ENCODE results near the gene SND1.
A peak's percentile ranks its signal among the peaks of the same experiment; 100 is the strongest.

The SND1 gene

DNA sequence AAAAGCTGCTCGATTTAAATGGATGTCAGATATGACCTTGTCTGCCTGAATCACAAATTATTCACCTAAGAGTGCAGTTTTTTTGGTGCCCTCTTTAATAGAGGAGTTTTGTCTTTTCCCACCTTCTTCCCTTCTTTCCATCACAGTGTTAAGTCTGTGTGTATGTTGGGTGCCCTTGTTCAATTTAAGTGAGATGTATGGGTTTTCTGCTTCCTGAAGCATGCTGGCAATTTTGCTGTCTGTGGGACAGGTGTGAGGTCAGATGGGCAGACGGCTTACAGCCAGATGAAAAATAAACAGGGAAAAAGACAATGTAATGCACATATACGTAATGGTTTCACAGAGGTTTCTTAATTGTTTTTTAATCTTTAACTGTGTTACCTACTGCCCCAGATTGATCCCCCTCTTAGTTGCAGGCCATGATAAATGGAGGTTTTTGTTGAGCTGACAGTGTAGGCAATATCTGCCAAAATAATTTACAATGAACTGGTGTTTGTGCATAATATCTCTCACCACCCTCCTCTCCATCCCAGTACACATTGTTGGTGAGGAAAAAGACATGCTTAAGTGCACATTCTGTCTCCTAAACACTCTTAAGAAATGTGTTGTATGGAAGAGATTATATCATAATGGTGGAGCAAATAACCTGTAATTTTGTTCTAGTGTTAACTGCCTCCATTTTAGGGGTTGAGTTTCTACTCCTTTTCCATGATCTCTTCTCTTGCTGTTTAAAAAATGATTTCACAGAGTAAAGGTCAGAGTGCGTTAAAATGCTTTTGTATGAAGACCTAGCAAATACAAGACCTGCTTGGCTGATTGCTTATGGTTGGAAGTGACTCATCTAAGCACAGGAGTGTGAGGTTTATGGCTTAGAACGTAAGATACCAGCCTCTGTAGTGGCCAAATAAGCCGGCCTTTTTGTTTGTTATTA, 255.4 kb downstream of the SND1 start:
- DNase-seq (ENCODE audit: low spot score), result no peak

DNA sequence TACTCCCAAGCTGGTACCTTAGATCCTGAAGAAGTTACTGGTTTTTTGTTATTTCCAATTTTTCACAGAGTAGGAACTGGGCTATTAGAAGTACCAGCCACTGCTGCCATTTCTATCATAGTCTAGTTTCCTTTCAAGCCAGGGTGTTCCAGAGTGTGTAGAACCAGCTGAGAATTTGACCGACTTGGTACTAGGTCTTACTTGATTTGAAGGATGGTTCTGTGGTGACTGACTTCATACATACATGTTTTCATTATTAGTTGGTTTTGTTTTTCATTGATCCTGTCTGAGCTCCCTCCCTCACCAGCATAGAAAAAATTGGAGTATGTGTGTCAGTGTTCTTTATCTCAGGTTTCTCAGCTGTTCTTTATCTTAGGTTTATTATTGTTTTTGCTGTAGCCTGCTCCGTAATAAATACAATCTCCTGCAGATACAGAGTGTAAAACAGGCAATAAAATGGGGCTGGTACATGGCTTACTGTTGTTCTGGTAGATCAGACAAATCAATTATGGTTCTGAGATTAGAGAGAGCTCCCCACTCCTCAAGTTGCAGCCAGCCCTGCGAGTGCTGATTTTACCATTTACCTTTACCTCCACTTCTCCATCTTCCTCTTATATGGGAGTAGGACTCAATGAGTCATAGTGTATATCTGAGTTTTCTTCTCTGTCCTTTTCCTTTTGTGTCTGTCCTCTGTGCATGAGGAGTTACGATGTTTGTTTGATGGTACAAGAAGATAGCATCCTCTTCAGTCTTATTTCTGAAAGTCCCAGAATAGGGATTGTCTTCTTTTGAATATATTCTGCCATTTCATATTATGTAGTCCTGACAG, 256.6 kb downstream of the SND1 start:
- no peak for DNase-seq (ENCODE audit: low spot score)

DNA sequence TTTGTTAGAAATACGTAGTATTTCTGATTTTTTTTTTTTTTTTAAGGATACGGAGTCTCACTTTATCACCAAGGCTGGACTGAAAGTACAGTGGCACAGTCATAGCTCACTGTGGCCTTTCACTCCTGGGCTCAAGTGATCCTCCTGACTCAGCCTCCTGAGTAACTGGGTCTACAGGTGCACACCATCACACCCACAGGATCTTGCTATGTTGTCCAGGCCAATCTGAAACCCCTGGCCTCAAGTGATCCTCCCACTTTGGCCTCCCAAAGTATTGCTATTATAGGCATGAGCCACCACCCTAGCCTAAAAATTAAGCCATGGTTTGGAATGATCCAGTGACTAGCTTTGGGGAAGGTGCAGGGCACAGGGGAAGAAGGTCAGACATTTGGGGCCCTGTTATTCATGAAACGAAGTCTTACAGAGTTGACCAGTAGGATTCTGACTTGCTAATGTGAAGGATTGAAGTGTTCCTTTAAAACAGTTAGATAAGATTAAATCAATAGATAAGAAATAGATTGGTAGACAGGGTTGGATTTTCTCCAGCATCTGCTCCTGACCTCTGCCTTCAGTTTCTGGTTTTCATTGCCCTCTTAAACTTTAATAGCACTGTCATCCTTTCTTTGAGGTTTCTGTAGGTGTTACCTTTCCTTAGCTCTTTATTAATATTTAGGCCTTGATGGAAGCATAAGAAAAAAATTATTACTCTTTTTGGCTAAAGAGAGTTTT, 257.6 kb downstream of the SND1 start:
- no peak for DNase-seq (ENCODE audit: low spot score)

DNA sequence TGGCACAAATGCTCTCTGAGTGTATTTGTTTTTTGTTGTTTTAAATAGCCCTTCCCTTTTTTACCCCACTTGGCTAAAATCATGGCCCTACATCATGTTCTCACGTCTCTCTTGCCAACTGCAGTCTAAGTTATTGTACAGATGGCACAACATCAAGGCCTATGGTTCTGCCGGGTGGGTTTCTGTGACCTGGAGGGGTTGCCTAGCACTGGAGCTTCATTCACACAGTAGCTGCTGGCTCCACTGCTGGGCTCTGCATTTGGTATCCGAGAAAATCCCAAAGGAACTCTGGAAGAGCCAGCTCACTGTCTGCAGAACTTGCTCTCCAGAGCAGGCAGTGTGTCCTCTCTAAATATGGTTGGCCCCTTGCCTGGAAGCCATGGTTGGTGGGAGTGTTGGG, 258.7 kb downstream of the SND1 start:
- DNase-seq (ENCODE audit: low spot score), result no peak

DNA sequence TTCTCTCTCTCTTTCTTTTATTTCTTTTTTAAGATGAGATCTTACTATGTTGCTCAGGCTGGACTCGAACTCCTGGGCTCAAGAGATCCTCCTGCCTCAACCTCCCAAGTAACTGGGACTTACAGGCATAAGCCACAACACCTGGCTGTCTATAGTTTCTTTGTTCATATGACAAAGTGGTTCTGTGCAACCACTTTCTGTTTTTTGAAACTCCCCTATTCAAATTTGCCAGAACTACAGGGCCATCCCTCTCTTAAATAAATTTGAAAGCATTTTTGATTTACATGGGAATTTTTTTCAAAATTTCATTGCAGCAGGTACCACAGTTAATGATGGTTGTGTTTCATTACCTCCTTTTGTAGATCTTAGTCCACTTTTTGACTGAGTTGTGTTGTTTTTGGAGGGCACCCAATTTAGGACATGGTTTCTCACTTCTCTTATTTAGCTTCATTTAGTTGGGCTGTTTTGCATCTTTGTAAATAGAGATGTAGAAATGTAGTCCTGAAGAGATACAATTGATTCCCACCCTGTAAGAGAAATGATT, 260.0 kb downstream of the SND1 start:
- no peak for DNase-seq (ENCODE audit: low spot score)

DNA sequence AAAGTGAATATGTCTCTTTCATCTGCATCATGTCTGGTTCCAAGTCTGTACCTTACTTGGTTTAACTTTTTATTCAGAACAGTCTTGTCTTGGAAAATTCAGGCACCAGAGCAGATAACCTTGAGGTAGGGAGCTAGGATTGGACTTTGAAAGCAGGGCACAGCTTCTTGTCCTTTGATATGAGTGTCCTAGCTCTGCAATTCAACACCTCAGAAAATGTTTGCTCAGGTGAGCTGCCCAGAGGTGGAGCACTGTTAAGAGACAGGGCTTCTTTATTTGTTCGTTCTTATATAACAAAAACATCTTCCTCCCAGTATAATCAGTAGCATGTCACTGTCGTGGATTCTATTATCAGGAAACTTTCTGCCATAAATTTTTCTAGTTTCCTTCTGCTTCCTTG, 260.9 kb downstream of the SND1 start:
- DNase-seq (ENCODE audit: low spot score), result no peak

DNA sequence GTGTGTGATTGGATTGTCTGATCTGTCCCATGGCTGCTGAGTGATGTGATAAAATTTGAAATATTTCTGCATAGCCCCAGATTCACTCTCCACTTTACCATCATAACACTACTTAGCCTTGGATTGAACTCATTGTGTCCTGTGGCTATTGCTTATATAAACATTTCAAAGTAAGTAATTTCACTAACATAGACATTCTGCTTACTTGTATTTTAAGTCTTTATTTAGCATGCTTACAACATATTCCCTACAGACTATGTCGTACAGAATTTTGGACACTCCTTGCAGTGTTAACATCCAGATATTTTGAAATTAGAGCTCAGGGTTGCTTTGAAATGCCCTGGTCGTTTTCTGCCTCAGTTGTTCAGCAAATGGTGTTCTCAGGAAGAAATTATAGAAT, 261.7 kb downstream of the SND1 start:
- no peak for DNase-seq (ENCODE audit: low spot score)

DNA sequence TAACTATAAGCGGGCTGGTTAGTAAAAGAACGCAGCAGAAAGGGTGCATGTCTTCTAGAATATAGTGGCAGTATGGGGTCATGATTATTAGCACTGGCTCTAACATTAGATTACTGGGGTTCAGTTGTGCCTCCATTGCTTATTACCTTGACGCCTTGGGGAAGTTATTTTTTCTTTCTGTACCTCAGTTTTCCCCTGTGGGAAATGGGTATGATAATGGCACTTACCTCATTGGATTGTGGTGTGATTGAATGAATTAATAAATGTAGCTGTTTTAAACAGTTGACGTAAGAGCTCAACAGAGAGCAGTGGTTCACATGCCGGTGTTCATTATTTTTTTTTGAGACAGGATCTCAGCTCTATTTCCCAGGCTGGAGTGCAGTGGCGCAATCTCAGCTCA, 262.7 kb downstream of the SND1 start:
- no peak for DNase-seq (ENCODE audit: low spot score)

DNA sequence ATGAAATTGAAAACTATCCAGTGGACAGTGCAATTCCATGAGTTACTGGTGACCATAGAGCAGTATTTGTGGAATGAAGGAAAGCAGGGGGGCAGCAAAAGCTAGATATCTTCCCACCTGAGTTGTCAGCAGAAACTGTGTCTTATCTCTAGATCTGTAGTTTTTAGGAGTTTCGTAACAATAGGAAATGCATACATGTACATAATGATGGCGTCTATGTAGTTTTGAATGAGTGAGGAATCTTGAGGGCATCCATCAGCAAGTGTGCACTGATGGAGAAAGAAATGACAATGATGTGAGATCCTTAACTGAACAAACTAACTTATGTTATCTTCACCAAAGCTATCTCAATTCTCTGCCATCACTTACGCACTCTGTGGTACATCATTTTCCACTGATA, 264.7 kb downstream of the SND1 start:
- no peak for DNase-seq (ENCODE audit: low spot score)

DNA sequence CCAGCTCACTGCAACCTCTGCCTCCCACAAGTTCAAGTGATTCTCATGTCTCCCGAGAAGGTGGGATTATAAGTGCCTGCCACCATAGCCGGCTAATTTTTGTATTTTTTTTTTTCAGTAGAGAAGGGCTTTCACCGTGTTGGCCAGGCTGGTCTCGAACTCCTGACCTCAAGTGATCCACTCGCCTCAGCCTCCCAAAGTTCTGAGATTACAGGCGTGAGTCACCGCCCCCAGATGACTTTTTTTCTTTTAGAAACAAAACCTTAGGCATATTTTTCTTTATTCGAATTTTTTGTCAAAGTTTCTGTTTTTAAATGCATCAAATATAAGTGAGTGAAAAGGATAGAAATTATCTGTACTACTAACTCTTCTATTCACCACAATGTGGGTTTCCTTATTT, 266.1 kb downstream of the SND1 start:
- DNase-seq (ENCODE audit: low spot score), result no peak

DNA sequence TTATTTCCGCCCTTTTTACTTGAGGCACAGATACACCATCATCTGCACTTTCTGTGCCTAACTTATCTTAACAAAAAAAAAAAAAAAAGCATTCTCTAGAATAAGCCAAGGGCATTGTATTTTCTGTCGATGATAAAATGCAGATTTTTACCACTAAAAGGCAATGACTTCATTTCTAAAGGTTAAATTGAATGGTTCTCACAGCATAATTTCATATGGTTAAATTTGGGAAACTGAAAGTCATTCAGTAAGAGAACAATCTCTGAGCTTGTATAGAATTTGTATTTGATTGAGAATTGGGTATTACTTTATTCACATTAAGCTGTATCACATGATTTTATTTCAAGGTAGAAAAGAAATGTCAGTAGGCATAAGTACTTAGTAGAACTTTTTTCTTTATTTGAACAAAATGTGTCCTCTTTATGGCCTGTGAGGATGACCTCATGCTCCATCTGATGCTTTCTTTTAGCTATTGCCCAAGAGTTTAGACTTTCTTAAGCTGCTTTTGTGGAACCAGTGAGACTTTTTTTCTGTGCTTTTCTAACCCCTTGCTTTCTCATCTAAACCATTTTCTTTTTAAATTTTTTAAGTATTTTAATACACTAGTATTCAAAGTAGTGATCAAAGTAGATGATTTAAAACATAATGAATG, 268.9 kb downstream of the SND1 start:
- DNase-seq (ENCODE audit: low spot score), result peak; percentile 61

DNA sequence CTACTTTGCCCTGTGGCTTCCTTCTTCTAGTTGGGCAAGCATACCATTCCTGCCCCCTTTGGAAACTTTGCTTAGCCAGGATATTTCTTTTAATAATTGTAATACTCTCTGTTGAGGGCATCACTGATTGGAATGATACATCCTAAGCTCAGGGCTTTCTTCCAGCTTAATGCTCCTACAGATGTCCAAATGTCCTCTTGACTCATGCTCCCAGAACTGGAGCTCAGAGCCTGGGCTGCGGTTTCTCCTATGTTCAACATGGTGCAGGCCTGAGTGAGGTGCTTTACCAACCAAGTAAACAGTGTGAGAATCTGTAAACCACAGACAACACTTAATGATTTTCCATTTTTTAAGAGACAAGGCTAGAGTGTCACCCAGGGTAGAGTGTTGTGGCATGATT, 270.7 kb downstream of the SND1 start:
- peak; percentile 21 for DNase-seq (ENCODE audit: low spot score)

DNA sequence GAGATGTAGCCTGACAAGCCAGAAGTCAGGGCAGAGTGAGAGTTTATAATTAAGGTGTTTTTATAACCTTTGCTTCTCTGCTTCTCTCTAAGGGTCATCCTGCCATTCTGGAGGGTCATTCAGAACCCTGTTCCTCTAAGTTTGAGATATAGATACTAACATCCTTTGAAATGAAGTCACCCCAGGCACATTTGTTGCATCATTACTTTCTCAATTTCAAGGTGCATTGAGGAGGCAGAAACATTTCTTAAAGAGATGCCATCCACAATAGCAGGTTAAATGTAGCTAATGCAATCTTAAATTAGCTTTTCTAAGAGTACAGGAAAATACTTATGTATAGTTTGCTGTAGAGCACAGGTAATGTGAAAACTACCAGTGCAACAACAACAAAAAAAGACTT, 272.9 kb downstream of the SND1 start:
- no peak for DNase-seq (ENCODE audit: low spot score)

DNA sequence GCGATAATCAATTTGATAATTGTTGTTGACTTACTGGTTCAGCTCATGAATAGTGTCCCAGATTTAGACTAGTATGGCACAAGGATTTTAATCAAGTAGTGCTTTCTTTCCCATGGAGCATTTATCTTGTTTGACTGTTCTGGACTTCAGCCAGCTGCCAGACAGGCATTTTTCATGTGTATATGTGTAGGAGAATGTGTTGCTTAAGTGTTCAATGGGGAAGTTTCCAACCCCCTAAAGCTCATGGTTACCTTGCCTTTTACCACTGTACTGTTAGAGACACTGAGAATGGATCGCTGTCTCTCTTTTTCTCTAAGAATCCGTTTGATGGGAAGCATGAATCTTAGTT, 275.3 kb downstream of the SND1 start:
- no peak for DNase-seq (ENCODE audit: low spot score)

DNA sequence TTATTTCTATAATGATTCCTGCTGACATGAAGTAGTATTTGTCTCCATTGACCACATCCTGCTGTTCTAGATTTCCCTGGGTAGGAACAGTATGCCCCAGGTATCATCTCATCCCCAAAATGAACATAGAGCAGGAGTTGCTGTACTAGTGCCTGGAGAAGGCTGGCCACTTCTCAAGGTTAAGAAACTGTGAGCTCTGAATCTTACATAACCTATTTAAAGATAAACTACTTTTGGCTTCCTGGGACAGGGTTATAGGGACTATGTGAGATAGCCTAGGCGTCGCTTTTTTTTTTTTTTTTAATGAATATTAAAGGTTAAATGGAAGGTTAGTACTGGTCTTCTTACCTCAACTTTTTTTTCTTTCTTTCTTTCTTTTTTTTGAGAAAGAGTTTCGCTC, 276.2 kb downstream of the SND1 start:
- DNase-seq (ENCODE audit: low spot score), result no peak

DNA sequence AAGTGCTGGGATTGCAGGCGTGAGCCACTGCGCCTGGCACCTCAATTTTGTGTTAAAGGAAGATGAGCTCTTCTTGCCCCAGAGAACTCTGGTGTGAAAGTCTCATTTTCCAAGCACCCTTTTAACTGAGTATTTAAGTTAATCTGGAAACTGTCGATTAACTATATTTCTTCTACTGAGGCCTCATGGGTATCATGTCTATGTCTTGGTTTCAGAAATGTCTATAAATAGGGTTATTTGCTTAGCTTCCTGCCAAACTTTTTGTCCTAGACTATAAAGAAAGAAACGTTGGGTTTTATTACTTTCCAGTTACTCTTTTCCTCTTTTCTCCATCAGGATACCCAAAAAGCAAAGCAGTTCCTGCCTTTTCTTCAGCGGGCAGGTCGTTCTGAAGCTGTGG, 276.9 kb downstream of the SND1 start:
- DNase-seq (ENCODE audit: low spot score), result no peak

DNA sequence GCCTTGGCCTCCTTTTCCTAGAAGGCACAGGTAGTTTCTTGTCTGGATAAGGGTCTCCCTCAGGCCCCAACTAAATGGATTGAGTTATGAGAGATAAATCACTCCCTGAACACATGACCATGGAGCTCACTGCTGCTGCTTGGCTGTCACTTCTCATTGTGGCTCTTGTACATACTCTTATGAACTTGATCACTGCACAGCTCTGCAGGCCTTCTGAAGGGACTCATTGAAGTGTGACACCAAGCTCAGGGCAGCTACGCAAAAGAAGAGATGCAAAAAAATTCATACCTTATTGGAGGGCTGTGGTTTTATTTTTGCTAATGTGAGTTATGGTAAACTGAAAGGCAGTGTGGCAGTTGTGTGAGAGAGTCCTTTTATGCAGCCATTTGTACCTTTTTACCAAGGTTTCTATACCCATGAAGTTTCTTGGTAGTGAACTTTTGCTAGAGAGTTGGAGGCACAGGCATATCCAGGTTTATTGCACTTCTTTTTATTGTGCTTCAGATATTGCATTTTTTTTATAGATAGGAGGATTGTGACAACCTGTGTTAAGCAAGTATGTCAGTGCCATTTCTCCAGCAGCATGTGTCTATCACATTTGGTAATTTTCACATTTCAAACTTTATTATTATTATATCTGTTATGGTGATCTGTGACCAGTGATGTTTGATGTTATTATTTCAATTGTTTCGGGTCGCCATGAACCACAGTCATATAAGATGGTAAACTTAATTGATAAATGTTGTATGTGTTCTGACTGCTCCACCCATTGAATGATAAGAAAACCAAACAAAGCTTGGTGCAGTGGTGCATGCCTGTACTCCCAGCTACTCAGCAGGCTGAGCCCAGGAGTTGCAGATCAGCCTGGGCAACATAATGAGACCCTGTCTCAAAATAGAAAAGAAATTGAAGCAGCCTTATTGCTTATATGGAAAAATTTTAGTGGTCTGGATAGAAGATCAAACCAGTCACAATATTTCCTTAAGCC, 278.6 kb downstream of the SND1 start:
- no peak for DNase-seq (ENCODE audit: low spot score)

DNA sequence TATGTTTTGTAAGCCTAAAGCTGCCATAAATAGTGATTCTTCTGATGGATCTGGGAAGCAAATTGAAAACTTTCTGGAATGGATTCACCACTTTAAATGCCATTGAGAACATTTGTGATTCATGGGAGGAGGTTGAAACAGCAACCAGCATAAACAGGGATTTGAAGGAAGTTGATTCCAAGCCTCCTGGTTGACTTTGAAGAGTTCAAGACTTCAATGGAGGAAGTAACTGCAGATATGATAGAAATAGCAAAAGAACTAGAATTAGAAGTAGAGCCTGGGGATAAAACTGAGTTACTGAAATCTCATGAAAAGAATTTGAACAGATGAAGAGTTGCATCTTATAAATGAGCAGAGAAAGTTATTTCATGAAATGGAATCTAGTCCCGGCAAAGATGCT, 280.1 kb downstream of the SND1 start:
- no peak for DNase-seq (ENCODE audit: low spot score)

DNA sequence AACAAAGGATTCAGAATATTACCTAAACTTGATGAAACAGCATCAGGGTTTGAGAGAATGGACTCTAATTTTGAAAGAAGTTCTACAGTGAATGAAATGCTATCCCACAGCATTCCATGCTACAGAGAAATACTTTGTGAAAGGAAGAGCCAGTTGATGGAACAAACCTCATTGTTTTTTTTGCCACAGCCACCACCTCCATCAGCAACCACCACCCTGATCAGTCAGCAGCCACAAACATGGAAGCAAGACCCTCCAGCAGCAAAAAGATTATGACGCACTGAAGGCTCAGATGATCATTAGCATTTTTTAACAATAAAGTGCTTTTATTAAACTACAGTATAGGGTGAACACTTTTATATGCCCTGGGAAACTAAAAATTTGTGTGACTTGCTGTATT, 280.5 kb downstream of the SND1 start:
- no peak for DNase-seq (ENCODE audit: low spot score)

DNA sequence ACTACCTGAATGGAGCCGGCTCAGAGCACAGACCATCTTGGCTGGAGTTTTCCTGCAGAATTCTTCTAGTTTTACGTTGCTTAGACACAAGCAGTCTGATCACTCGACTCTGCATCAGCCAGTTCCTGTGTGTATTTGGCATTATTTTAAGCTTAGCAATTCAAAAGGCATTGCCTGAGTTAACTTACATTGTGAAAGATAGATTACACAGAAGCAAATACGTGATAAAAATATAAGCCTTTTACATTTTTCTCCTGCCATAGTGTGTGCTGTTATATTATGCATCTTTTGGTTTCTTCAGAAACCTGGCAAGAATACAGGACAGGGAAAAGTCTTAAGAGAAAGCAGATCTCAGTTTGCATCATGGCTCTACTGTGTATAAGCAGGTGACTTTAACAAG, 281.2 kb downstream of the SND1 start:
- DNase-seq (ENCODE audit: low spot score), result no peak

DNA sequence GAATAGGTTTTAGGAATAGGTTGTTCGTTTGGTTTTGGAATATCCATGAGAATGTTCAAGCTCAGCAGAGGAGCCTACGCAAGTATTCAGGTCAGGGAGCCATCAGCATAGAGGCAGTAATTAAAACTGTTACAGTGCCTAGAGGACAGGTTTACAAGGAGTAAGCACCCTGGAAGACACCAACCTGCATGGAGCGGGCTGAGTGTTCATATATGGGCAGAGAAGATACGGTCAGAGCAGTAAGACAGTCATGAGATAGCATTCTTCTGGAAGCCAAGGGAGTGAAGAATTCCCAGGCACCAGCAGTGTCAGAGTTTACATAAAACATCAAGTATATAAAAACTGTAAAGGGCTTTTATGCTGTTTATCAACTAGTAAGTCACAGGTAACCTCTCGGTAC, 282.7 kb downstream of the SND1 start:
- no peak for DNase-seq (ENCODE audit: low spot score)
